T-cell (primary cell): ENCODE data around the gene TTF2. TPM values are rescaled to one million over a fixed set of nuclear protein-coding genes. Genes with fewer than 3 reads are reported as not detected.

Source experiments
- ATAC-seq, 4 experiments: fragments of 200-7000 bp in 3 of 4; fragments of 150-1000 bp in 1 of 4; cut with Tn5 transposase; replicated peaks in 1 of 4; 1 replicate in 3 of 4; 2 replicates in 1 of 4; pipeline ENCODE4 v1.10.0; 2021; ENCODE audit warnings: moderate library complexity in 3 of 4, mild to moderate bottlenecking in 2 of 4, moderate number of reproducible peaks in 1 of 4
- CTCF ChIA-PET, 2 donors: fragments of 300-600 bp; sonication (Branson Sonifier 250); formaldehyde crosslinking; loops; one replicate each; lab custom pipeline; 2022; ENCODE audit warnings: antibody characterized with exemption in 2 of 2; lab: Charles Lee
- POLR2A ChIA-PET, 2 donors: fragments of 300-600 bp; sonication (Branson Sonifier 250); formaldehyde crosslinking; loops; one replicate each; lab custom pipeline; 2022; ENCODE audit warnings: antibody characterized with exemption in 2 of 2; lab: Charles Lee
- DNase-seq, 35 experiments: peaks; one replicate each; pipeline versions ENCODE4 v3.0.0 to v3.0.0-alpha.2; 2013 to 2023
- H3K27ac ChIP-seq: one replicate; pipeline ENCODE4 v1.5.1; 2013; ENCODE audit warnings: low read length
- H3K27me3 ChIP-seq, 2 experiments: replicated peaks in 1 of 2; 1 replicate in 1 of 2; 2 replicates in 1 of 2; pipeline versions ENCODE4 v1.6.1 to v1.7.0; 2013; ENCODE audit warnings: low read length in 1 of 2, mixed read lengths in 1 of 2; ENCODE audit not compliant: control insufficient read depth in 2 of 2, insufficient read depth in 2 of 2; ENCODE audit errors: extremely low read depth in 1 of 2
- H3K36me3 ChIP-seq, 2 donors: 1 replicate in 1 of 2; 2 replicates in 1 of 2; pipeline versions ENCODE4 v1.6.1 to v1.7.0; 2013; ENCODE audit warnings: low read length in 1 of 2; ENCODE audit not compliant: control insufficient read depth in 2 of 2, insufficient read depth in 1 of 2; ENCODE audit errors: extremely low read depth in 1 of 2
- H3K4me1 ChIP-seq, 2 experiments: 1 replicate in 1 of 2; 2 replicates in 1 of 2; pipeline versions ENCODE4 v1.6.1 to v1.7.0; 2013; ENCODE audit warnings: low read length in 2 of 2, mixed read lengths in 1 of 2; ENCODE audit not compliant: insufficient read depth in 2 of 2, control insufficient read depth in 1 of 2; ENCODE audit errors: extremely low read depth in 1 of 2
- H3K4me3 ChIP-seq, 2 donors: 1 replicate in 1 of 2; 2 replicates in 1 of 2; pipeline versions ENCODE4 v1.5.1 to v1.7.0; 2013; ENCODE audit warnings: mild to moderate bottlenecking in 2 of 2, low read length in 1 of 2, moderate library complexity in 1 of 2; ENCODE audit not compliant: control insufficient read depth in 1 of 2; ENCODE audit errors: extremely low read depth in 1 of 2
- H3K9me3 ChIP-seq: 2 replicates; pipeline ENCODE4 v1.7.0; 2013
- H3K27ac Mint-ChIP-seq, 2 donors: one replicate each; pipeline ENCODE4 v1.8.0; 2020 to 2021; ENCODE audit warnings: mild to moderate bottlenecking in 2 of 2, mixed read lengths in 2 of 2
- H3K27me3 Mint-ChIP-seq, 2 donors: one replicate each; pipeline ENCODE4 v1.8.0; 2021 to 2022; ENCODE audit warnings: mixed read lengths in 2 of 2
- H3K36me3 Mint-ChIP-seq: one replicate; pipeline ENCODE4 v1.8.0; 2021; ENCODE audit warnings: mixed read lengths
- H3K4me1 Mint-ChIP-seq, 3 donors: one replicate each; pipeline ENCODE4 v1.8.0; 2020 to 2022; ENCODE audit warnings: mixed read lengths in 3 of 3, mild to moderate bottlenecking in 1 of 3
- H3K4me3 Mint-ChIP-seq, 3 donors: one replicate each; pipeline ENCODE4 v1.8.0; 2020 to 2022; ENCODE audit warnings: mild to moderate bottlenecking in 3 of 3, mixed read lengths in 3 of 3, moderate library complexity in 3 of 3
- H3K9me3 Mint-ChIP-seq, 3 donors: one replicate each; pipeline ENCODE4 v1.8.0; 2020 to 2022; ENCODE audit warnings: mixed read lengths in 3 of 3
- WGBS: methylation state at CpG from one replicate; pipeline ENCODE4 v1.1.5; 2013; ENCODE audit warnings: missing lambda C conversion rate; ENCODE audit not compliant: insufficient coverage; 5-methylcytosine and 5-hydroxymethylcytosine counted together
- total RNA-seq, 35 experiments: library from RNA in 6 of 35; stranded (reverse) in 6 of 35; fragments of 120-200 nt in 1 of 35; gene quantifications; one replicate each; pipeline versions ENCODE4 v1.2.1 to v1.2.4 and lab custom pipeline; 2013 to 2026

The TTF2 gene
- total RNA-seq, 5 donors from 2014 or later (not counting 1 experiment from before 2014, with no cell fraction given), result 26.7 to 37.1 (median 33.8) TPM

DNA sequence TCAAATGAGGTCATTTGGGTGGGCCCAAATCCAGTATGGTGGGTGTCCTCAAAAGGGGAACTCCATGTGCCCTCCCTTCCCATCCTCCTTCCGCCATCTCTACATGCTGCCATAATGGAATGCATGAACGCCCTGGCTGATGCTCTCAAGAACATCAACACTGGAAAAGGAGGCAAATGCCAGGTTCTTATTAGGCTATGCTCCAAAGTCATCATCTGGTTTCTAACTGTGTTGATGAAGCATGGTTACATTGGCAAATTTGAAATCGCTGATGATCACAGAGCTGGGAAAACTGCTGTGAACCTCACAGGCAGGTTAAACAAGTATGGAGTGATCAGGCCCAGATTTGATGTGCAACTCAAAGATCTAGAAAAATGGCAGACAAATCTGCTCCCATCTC, 78.0 kb downstream of the TTF2 start:
- H3K4me1 ChIP-seq, result no peaks in the 10 kb centered on the region
- no peak overlapping the region for H3K4me3 ChIP-seq
- Mint-ChIP-seq H3K27me3 (peaks cover 8 to 12% of the 10 kb centered on the region in 2 donors), H3K4me1 (no peaks in the 10 kb centered on the region), H3K9me3 (no peaks in the 10 kb centered on the region), H3K4me3 (no peak overlapping the region), H3K27ac (no peak overlapping the region), H3K36me3 (no peaks in the 10 kb centered on the region)
- ATAC-seq (no peak), DNase-seq (no peak)
- WGBS, result 78% methylated on average over 2 of the region's 3 CpGs
- H3K9me3 ChIP-seq, result no peaks in the 10 kb centered on the region
- no peaks in the 10 kb centered on the region for H3K36me3 ChIP-seq
- ChIA-PET POLR2A (interaction anchor here in 1 of 2 donors (0.5 kb wide), 1 partner anchor 26 kb away, joined by 6 read pairs; no protein-coding TSS in a partner anchor), CTCF (no interaction called here)
- H3K27ac ChIP-seq, result no peak overlapping the region
- H3K27me3 ChIP-seq, result peaks cover 0 to 4% of the 10 kb centered on the region in 2 experiments

DNA sequence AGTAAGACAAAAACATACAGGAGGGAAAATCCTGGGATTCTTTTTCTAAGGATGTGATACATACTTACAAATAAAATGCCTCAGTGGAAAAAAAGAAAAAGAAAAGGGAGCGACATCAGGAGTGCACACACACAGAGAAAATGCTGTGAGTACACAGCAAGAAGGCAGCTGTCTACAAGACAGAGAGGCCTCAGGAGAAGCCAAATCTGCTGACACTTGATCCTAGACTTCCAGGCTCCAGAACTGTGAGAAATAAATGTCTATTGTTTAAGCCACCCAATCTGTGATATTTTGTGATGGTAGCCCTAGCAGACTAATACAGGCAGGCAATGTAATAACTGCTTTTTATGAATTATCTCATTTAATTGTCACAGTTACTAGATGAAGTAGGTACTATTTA, 78.4 kb downstream of the TTF2 start:
- 100% methylated on average over 1 of the region's 1 CpG for WGBS
- no peak overlapping the region for H3K27ac Mint-ChIP-seq
- Histone ChIP-seq H3K36me3 (no peaks in the 10 kb centered on the region), H3K4me1 (no peaks in the 10 kb centered on the region), H3K27ac (no peak overlapping the region), H3K9me3 (no peaks in the 10 kb centered on the region), H3K27me3 (peaks cover 0 to 2% of the 10 kb centered on the region in 2 experiments), H3K4me3 (no peak overlapping the region)
- H3K4me3 Mint-ChIP-seq, result no peak overlapping the region
- ATAC-seq, result no peak
- H3K27me3 Mint-ChIP-seq, result peaks cover 8% of the 10 kb centered on the region in 2 donors
- H3K9me3 Mint-ChIP-seq, result no peaks in the 10 kb centered on the region
- no peaks in the 10 kb centered on the region for H3K4me1 Mint-ChIP-seq
- H3K36me3 Mint-ChIP-seq, result no peaks in the 10 kb centered on the region
- ChIA-PET CTCF (no interaction called here), POLR2A (no interaction called here)
- no peak for DNase-seq

DNA sequence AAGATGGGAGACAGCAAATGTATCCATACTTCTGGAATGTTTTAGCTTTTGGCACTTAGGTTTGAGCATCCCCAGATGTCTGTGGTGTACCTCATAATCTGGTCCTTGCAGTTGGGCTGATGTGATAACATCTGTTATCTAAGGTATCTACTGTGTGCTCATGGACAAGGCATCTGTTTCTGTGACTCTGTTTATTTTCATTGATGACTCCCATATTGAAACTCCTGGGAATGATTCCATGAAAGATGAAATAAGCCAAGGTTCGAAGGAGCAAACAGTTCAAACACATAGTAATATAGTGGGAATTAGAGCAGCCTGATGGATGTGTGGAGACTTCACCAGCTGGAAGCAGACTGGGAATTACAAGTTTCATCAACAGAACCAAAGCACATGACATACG, 82.1 kb downstream of the TTF2 start:
- H3K36me3 ChIP-seq, result no peaks in the 10 kb centered on the region
- H3K9me3 Mint-ChIP-seq, result no peaks in the 10 kb centered on the region
- no peaks in the 10 kb centered on the region for H3K9me3 ChIP-seq
- no peak for ATAC-seq
- H3K27me3 ChIP-seq, result peaks cover 0 to 3% of the 10 kb centered on the region in 2 experiments
- no peak overlapping the region for H3K27ac ChIP-seq
- no peak for DNase-seq
- H3K4me1 Mint-ChIP-seq, result no peaks in the 10 kb centered on the region
- H3K4me1 ChIP-seq, result no peaks in the 10 kb centered on the region
- CTCF ChIA-PET, result no interaction called here
- no peak overlapping the region for H3K4me3 Mint-ChIP-seq
- no peak overlapping the region for H3K27ac Mint-ChIP-seq
- POLR2A ChIA-PET, result no interaction called here
- no CpG with 5 or more reads among the region's 2 CpGs for WGBS
- H3K27me3 Mint-ChIP-seq, result peaks cover 13 to 16% of the 10 kb centered on the region in 2 donors
- H3K36me3 Mint-ChIP-seq, result no peaks in the 10 kb centered on the region
- H3K4me3 ChIP-seq, result no peak overlapping the region

DNA sequence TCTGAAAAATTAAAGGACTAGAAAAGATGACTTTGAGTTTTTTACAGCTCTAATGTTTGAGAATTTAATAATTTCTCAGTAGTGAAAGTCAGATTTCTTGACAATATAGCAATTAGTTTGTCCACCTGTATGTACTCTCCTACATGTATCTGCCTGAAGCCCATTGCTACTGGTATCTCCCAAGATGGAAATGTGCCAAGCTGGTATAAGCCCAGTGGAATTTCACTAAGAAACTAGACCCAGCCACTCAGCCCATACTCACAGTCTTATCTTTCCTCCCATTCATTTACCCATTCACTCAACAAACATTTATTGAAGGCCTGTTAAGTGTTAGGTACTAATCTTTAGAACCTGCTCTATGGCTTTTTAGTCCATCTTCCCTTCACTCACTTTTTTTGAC, 83.0 kb downstream of the TTF2 start:
- H3K36me3 Mint-ChIP-seq, result no peaks in the 10 kb centered on the region
- ChIA-PET POLR2A (no interaction called here), CTCF (no interaction called here)
- Histone ChIP-seq H3K27me3 (peaks cover 0 to 3% of the 10 kb centered on the region in 2 experiments), H3K36me3 (no peaks in the 10 kb centered on the region), H3K9me3 (no peaks in the 10 kb centered on the region), H3K4me1 (no peaks in the 10 kb centered on the region), H3K4me3 (no peak overlapping the region), H3K27ac (no peak overlapping the region)
- no peaks in the 10 kb centered on the region for H3K4me1 Mint-ChIP-seq
- H3K27me3 Mint-ChIP-seq, result peaks cover 13 to 16% of the 10 kb centered on the region in 2 donors
- no peak for ATAC-seq
- no peak overlapping the region for H3K27ac Mint-ChIP-seq
- no peak overlapping the region for H3K4me3 Mint-ChIP-seq
- DNase-seq, result no peak
- H3K9me3 Mint-ChIP-seq, result no peaks in the 10 kb centered on the region

DNA sequence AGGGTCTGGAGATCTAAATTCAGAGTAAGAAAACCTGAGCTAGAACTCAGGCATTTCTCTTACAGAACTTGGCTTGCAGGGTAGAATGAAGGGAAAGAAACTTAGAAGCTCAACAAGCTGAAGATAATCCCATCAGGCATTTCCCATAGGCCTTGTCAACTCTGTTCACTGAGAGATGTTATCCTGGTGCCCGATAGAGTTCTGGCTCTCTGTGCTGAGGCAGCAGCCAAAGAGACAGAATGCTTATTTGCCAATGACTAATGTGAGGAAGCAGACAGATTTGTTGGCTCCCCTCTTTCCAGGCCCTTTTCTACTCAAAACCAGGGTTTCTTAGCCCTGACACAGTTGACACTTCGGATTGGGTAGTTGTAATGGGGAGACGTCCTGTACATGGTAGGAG, 83.7 kb downstream of the TTF2 start:
- no peaks in the 10 kb centered on the region for H3K36me3 ChIP-seq
- no peak overlapping the region for H3K27ac ChIP-seq
- no CpG with 5 or more reads among the region's 3 CpGs for WGBS
- H3K27me3 ChIP-seq, result peaks cover 0 to 3% of the 10 kb centered on the region in 2 experiments
- H3K4me1 Mint-ChIP-seq, result no peaks in the 10 kb centered on the region
- no peak overlapping the region for H3K4me3 ChIP-seq
- H3K9me3 ChIP-seq, result no peaks in the 10 kb centered on the region
- H3K4me3 Mint-ChIP-seq, result no peak overlapping the region
- ATAC-seq (no peak), DNase-seq (no peak)
- peaks cover 13 to 16% of the 10 kb centered on the region in 2 donors for H3K27me3 Mint-ChIP-seq
- H3K4me1 ChIP-seq, result no peaks in the 10 kb centered on the region
- CTCF ChIA-PET, result no interaction called here
- no peaks in the 10 kb centered on the region for H3K36me3 Mint-ChIP-seq
- H3K27ac Mint-ChIP-seq, result no peak overlapping the region
- no peaks in the 10 kb centered on the region for H3K9me3 Mint-ChIP-seq
- POLR2A ChIA-PET, result no interaction called here

DNA sequence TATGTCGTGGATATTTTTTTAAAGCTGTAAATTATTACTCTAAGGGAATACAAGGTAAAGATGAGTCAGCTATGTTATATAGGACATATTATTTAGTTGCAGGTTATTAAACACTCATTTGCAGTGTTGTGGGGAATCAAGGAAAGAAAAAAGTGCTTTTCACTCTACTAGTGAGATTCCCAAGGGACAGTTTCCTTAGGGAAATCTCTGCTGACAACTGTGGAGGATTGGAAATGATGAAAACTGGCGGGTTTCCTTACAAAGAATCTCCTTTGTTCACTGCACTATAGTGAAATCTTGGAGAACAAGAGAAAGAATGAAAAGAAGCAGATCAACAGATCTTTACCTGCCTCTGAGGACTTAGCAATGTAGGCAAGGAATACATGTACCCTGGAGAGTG, 85.9 kb downstream of the TTF2 start:
- H3K4me1 ChIP-seq, result no peaks in the 10 kb centered on the region
- no peak for ATAC-seq
- H3K9me3 ChIP-seq, result no peaks in the 10 kb centered on the region
- H3K36me3 Mint-ChIP-seq, result no peaks in the 10 kb centered on the region
- H3K27me3 ChIP-seq, result peaks cover 0 to 3% of the 10 kb centered on the region in 2 experiments
- H3K4me1 Mint-ChIP-seq, result no peaks in the 10 kb centered on the region
- no peaks in the 10 kb centered on the region for H3K9me3 Mint-ChIP-seq
- no peak overlapping the region for H3K27ac Mint-ChIP-seq
- WGBS, result no CpG with 5 or more reads among the region's 2 CpGs
- peaks cover 13 to 16% of the 10 kb centered on the region in 2 donors for H3K27me3 Mint-ChIP-seq
- no peak overlapping the region for H3K4me3 ChIP-seq
- no peak overlapping the region for H3K4me3 Mint-ChIP-seq
- no peaks in the 10 kb centered on the region for H3K36me3 ChIP-seq
- H3K27ac ChIP-seq, result no peak overlapping the region
- CTCF ChIA-PET, result interaction anchor here in 1 of 2 donors (0.9 kb wide), 1 partner anchor 17 kb away, joined by 4 read pairs; no protein-coding TSS in a partner anchor
- DNase-seq, result no peak
- POLR2A ChIA-PET, result no interaction called here
